Cardiac fibroblast (primary cell): ENCODE results near the gene CHST4.
"Not testable (repeated sequence)": the region's sequence is repeated elsewhere in the genome, so short reads cannot be mapped to it uniquely, and the experiment has no call there.

Experiments
- DNase-seq, 2 donors: peaks; one replicate each; pipeline versions ENCODE4 v3.0.0 to v3.0.0-alpha.2; 2010; ENCODE audit warnings: low read depth in 2 of 2
- H3K4me3 ChIP-seq, 2 donors: replicated peaks in 1 of 2; 1 replicate in 1 of 2; 2 replicates in 1 of 2; pipeline ENCODE4 v1.5.1; 2011; ENCODE audit warnings: low read depth in 2 of 2, low read length in 2 of 2, mild to moderate bottlenecking in 2 of 2, moderate library complexity in 1 of 2
- CTCF ChIP-seq: IDR thresholded peaks from one replicate; pipeline ENCODE4 v1.5.1; 2011; ENCODE audit warnings: low read depth, mild to moderate bottlenecking, low read length, inconsistent platforms

The CHST4 gene

GRCh38 chr16:71557954-71558582 lies 31.8 kb downstream of the CHST4 start:
- no peak for TF ChIP-seq CTCF
- DNase-seq = no peak

GRCh38 chr16:71559855-71560254 lies 33.6 kb downstream of the CHST4 start:
- no peak overlapping the region for H3K4me3 ChIP-seq
- DNase-seq = no peak
- TF ChIP-seq CTCF = no peak

More at GRCh38 chr16:71557954-71558582, 31.8 kb downstream of the CHST4 start:
- no peak overlapping the region for H3K4me3 ChIP-seq

- H3K4me3 ChIP-seq, DNase-seq: not testable (repeated sequence)
These were observed 35.7 kb downstream of the CHST4 start for GRCh38 chr16:71561886-71562285.

- no peak for DNase-seq
- no peak overlapping the region for H3K4me3 ChIP-seq
- TF ChIP-seq CTCF = no peak
These were observed 36.3 kb downstream of the CHST4 start for GRCh38 chr16:71562552-71562951.

GRCh38 chr16:71564335-71564967 lies 38.2 kb downstream of the CHST4 start:
- DNase-seq = peak; percentile 3 to 82
- TF ChIP-seq CTCF = no peak
- peak overlapping the region; percentile 67 to 68 for H3K4me3 ChIP-seq

GRCh38 chr16:71565812-71566700 lies 39.8 kb downstream of the CHST4 start:
- no peak overlapping the region for H3K4me3 ChIP-seq
- TF ChIP-seq CTCF = no peak
- DNase-seq = no peak

GRCh38 chr16:71567931-71568330 lies 41.7 kb downstream of the CHST4 start:
- no peak for TF ChIP-seq CTCF
- H3K4me3 ChIP-seq = no peak overlapping the region
- DNase-seq = no peak
